ENCODE data around the gene AGPS.

GRCh38 chr2:177383935-177384334, 8.6 kb upstream of the AGPS start:
- no peak for TF ChIP-seq CTCF (IDR thresholded peaks at IDR 0.05)
- no peak for TF ChIP-seq POLR2A (IDR thresholded peaks at IDR 0.05)
